ENCODE measurements around the gene TSNAX.
A peak's percentile ranks its signal among the peaks of the same experiment; 100 is the strongest.

TSNAX gene

DNA sequence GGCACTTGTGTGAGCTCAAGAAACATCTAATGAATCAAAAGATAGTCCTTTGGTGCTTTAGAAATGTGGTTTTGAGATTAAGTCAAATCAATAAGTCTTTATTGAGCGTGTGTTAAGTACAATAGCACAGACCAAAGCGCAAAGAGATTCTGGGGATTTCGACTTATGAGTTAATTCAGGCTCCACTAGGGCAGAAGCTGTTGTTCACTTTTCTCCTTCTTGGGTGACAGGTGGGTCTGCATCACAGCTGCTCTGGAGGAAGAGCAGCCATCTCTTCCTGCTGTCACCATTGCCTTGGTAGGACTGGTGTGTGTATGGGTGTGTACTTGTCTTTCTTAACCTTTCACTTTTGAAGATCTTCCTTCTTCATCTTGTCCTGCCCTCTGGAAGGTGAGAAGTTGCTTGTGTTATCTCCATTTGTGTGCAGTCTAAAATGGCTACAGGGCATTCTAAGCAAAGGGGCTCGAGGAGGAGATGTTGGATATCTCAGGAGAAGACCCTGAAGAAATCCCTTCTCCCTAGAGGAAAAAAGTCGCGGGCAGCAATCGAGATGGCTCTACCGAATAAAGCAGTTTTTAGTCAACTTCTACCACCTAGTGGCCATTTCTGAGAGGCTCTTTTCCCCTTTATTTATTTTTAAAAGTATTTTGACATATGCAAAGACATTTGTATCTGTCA, 75.3 kb downstream of the TSNAX start:
- peak; percentile 18 for DNase-seq

DNA sequence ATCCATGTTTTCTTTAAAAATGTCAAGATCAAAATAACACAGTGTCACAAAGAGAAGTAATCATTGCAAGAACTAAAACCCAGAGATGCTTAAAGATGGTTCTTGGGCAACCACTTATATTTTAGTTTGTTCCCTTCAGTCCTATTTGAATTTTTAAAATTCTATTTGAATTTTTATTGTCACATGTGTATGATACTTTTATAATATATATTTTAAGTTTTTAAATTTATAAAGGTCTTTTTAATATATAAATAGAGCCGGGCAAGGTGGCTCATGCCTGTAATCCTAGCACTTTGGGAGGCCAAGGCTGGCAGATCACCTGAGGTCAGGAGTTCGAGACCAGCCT, 75.8 kb downstream of the TSNAX start:
- no peak for DNase-seq

DNA sequence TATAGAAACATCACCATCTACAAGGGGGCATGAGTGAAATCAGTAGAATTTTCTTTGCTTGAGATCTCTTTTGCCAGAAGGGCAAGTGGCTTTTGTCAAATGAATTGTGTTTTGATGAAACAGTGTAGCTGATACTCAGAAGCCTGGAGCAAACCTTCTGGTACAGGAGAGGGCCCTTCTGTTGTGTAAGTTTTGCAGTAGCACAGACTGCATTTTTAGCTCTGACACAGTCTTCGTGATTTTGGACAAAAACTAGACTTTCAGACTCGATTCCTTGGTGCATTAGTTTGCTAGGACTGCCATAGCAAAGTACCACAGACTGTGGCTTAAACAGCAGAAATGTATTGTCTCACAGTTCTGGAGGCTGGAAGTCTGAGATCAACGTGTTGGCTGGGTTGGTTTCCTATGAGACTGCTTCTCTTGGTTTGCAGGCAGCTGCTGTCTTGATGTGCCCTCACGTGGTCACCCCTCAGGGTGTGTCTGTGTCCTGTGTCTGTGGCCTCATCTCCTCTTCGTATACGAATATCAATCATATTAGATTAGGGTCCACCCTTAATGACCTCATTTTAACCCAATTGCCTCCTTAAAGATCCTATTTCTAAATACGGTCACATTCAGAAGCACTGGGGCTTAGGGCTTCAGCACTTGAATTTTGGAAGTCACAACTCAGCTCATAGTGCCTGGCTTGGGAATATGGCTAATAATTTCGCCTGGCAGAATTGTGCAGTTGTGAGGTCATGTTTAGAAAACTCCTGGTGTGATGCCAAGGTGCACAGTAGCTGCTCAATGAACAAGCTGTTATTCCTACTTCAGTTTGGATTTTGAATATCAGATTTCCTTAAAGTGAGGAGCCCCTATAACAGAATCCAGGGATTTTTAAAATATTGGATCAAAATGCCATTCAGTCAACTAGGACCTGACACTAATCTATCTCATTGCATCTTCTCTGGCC, 77.0 kb downstream of the TSNAX start:
- DNase-seq, result no peak

DNA sequence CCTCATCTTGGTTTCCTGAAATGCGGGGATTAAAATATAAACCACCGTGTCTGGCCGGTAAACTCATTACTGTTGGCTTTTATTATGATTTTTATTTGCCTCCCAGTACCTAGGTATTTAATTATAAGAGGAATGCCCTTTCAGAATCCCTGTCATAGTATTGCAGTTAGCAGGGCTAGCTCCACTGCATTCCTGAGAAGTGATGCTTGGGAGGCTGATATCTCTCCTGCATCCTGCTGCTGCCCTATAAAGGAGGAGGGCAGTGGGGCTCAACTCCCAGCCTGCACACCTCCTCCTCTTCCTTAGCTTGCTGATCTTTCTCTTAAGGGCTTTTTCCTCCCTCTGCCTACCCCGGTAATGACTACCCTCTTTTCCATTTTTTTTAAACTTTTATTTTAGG, 78.2 kb downstream of the TSNAX start:
- no peak for DNase-seq

DNA sequence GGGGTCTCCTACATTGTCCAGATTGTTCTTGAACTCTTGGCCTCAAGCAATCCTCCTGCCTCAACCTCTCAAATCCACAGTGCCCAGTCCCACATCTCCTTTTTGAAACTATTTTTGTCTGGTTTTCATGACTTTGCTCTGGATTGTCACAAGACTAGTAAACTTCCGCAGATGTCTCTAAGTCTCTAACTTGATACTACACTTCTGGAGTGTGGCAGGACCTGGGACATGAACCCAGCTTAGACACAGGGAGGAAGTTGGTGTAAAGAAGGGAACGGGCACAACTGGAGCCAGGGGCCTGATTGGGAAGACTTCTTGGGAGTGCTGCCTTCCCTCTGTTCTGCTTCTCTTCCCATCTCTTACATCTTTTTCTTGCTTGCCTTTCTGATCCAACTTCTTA, 81.9 kb downstream of the TSNAX start:
- DNase-seq, result no peak

DNA sequence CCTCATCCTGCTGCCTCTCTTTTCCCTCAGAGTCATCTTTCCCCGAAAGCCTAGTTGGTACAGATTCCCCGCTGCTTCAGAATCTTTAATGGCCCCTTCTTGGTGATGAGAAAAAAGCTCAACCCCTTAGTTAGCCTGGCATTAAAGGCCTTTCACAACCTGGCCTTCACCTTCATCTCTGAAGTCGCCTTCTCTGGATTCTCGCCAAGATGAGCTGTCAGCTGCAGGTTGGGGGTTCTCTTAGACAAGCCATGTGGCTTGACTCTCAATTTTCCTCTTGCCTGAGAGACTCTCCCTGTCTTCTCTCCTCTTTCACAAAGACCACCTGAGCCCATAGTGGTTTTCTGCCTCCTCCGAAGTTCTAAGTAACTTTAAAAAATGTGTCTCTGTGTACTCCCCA, 82.6 kb downstream of the TSNAX start:
- no peak for DNase-seq

DNA sequence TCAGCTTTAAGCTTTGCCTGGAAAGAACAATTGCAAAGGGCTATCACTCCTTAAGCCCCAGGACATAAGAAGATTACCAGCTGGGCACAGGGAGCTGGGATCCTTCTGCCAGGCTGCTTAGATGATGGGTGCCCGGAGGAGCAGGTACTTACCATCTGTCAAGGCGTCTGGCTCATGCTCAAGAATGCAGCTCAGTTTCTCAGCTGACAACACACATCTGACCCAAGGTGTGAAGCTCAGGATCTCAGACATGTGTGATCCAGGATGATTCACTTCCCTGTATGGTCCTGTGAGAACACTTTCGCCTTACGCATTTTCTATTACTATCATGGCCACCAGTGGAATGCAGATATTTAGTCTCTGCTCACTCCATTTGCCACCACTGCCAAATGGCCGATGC, 83.4 kb downstream of the TSNAX start:
- DNase-seq, result no peak

DNA sequence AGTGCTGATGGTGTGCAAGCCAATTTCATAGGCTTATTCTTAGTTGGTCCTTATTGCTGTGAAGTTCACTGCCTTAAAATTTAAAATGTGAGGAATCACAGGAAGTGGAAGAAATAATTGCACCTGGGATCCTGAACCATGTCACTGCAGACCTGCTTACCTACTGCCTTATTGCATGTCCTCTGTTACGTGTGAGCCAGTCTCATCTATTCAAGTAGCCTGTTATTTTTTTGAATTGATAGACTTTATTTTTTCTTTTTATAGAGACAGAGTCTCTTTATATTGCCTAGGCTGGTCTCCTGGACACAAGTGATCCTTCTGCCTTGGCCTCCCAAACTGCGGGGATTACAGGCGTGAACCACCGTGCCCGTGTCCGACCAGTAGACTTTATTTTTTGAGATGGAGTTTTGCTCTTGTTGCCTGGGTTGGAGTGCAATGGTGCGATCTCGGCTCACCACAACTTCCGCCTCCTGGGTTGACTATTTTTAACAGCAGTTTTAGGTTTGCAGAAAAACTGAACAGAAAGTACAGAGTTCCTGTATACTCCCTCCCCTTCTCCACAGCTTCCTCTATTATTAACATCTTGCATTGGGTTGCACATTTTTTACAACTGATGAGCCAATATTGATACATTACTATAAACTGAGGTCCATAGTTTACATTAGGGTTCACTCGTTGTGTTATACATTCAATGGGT, 84.1 kb downstream of the TSNAX start:
- DNase-seq, result no peak

DNA sequence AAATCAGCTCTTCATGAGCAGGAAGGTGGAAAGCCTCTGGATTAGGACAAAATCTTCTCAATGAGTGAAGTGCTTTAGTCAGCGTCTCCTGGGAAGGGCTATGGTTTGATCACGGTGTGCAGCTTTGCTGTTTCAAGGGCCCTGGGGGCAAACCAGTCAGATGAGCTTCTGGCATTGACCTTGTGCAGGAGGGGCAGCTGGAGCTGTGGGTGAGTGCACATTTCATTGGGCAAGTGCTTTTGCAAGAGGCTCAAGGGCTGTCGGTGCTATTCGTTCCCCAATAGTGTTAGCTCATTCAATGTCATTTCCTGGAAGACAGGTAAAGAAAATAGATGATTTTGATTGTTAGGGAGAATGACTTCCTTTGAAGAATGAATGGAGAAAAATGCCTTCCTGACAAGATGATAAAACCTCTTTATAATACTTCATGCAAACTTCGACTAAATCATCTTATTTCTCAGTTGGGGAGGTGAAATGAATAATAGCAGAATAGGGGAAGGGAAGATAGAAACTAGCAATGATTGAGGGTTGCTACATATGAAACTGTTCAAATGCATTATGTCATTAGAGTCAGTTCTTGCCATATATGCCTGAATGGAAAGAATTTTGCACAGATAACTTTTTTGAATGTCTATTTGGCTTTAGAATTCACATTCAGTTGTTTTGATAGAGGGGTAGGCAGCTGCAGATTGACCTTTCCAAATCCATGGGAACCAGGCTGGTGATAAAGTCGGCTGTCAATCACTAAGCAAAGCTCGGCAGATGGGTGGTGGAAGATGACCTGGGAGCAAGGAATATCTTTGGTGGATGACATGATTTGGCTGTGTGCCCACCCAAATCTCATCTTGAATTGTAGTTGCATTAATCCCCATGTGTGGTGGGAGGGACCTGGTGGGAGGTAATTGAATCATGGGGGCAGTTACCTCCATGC, 85.2 kb downstream of the TSNAX start:
- DNase-seq, result peak; percentile 33

All from T1000 (cell line).